ENCODE measurements around the gene NDE1.

NDE1 gene

GRCh38 chr16:15765880-15766279, 115.8 kb downstream of the NDE1 start:
- TF ChIP-seq CTCF (IDR thresholded peaks at IDR 0.05; ENCODE audit: insufficient read depth, low read length, poor library complexity, severe bottlenecking), result peak; percentile 78
- peak; percentile 63 for DNase-seq (ENCODE audit: extremely low read depth, insufficient read length)
- Histone ChIP-seq H3K4me3 (replicated peaks; ENCODE audit: low read depth, low read length) (no peak overlapping the region), H3K27me3 (replicated peaks; ENCODE audit: control insufficient read depth, insufficient read depth, low read length) (no peaks in the 10 kb centered on the region; the same call in 1 of the 2 replicates), H3K36me3 (ENCODE audit: control insufficient read depth, insufficient read depth, low read length) (no peaks in the 10 kb centered on the region)

GRCh38 chr16:15766918-15767317, 116.9 kb downstream of the NDE1 start:
- H3K36me3 ChIP-seq (ENCODE audit: control insufficient read depth, insufficient read depth, low read length), result no peaks in the 10 kb centered on the region
- H3K27me3 ChIP-seq (replicated peaks; ENCODE audit: control insufficient read depth, insufficient read depth, low read length), result no peaks in the 10 kb centered on the region; the same call in 1 of the 2 replicates
- no peak for TF ChIP-seq CTCF (IDR thresholded peaks at IDR 0.05; ENCODE audit: insufficient read depth, low read length, poor library complexity, severe bottlenecking)
- H3K4me3 ChIP-seq (replicated peaks; ENCODE audit: low read depth, low read length), result no peak overlapping the region
- no peak for DNase-seq (ENCODE audit: extremely low read depth, insufficient read length)

- Histone ChIP-seq H3K4me3 (replicated peaks; ENCODE audit: low read depth, low read length) (no peak overlapping the region), H3K27me3 (replicated peaks; ENCODE audit: control insufficient read depth, insufficient read depth, low read length) (no peaks in the 10 kb centered on the region; the same call in 1 of the 2 replicates), H3K36me3 (ENCODE audit: control insufficient read depth, insufficient read depth, low read length) (no peaks in the 10 kb centered on the region)
- TF ChIP-seq CTCF (IDR thresholded peaks at IDR 0.05; ENCODE audit: insufficient read depth, low read length, poor library complexity, severe bottlenecking), result no peak
- DNase-seq (ENCODE audit: extremely low read depth, insufficient read length), result no peak
These were observed 118.2 kb downstream of the NDE1 start for GRCh38 chr16:15768201-15768600.

GRCh38 chr16:15769239-15769638, 119.2 kb downstream of the NDE1 start:
- H3K36me3 ChIP-seq (ENCODE audit: control insufficient read depth, insufficient read depth, low read length), result no peaks in the 10 kb centered on the region
- no peak for DNase-seq (ENCODE audit: extremely low read depth, insufficient read length)
- TF ChIP-seq CTCF (IDR thresholded peaks at IDR 0.05; ENCODE audit: insufficient read depth, low read length, poor library complexity, severe bottlenecking), result no peak
- no peaks in the 10 kb centered on the region; the same call in 1 of the 2 replicates for H3K27me3 ChIP-seq (replicated peaks; ENCODE audit: control insufficient read depth, insufficient read depth, low read length)
- H3K4me3 ChIP-seq (replicated peaks; ENCODE audit: low read depth, low read length), result no peak overlapping the region

- Histone ChIP-seq H3K4me3 (replicated peaks; ENCODE audit: low read depth, low read length) (no peak overlapping the region), H3K27me3 (replicated peaks; ENCODE audit: control insufficient read depth, insufficient read depth, low read length) (no peaks in the 10 kb centered on the region; the same call in 1 of the 2 replicates), H3K36me3 (ENCODE audit: control insufficient read depth, insufficient read depth, low read length) (no peaks in the 10 kb centered on the region)
- DNase-seq (ENCODE audit: extremely low read depth, insufficient read length), result no peak
- no peak for TF ChIP-seq CTCF (IDR thresholded peaks at IDR 0.05; ENCODE audit: insufficient read depth, low read length, poor library complexity, severe bottlenecking)
These were observed 120.1 kb downstream of the NDE1 start for GRCh38 chr16:15770107-15770506.

- Histone ChIP-seq H3K36me3 (ENCODE audit: control insufficient read depth, insufficient read depth, low read length) (no peaks in the 10 kb centered on the region), H3K27me3 (replicated peaks; ENCODE audit: control insufficient read depth, insufficient read depth, low read length) (no peaks in the 10 kb centered on the region; the same call in 1 of the 2 replicates), H3K4me3 (replicated peaks; ENCODE audit: low read depth, low read length) (no peak overlapping the region)
- DNase-seq (ENCODE audit: extremely low read depth, insufficient read length), result no peak
- TF ChIP-seq CTCF (IDR thresholded peaks at IDR 0.05; ENCODE audit: insufficient read depth, low read length, poor library complexity, severe bottlenecking), result no peak
These were observed 120.5 kb downstream of the NDE1 start for GRCh38 chr16:15770512-15770911.

Measured in GM06990 (cell line).